GM12878 (cell line): Measurements from ENCODE around the gene YRDC. TPM values are rescaled to one million over a fixed set of nuclear protein-coding genes. Genes with fewer than 3 reads are reported as not detected.
A peak's percentile ranks its signal among the peaks of the same experiment; 100 is the strongest.

ENCODE experiments used
- ATAC-seq: fragments of 200-7000 bp; cut with Tn5 transposase; 3 replicates; pipeline ENCODE4 v1.9.1; 2020; ENCODE audit warnings: mild to moderate bottlenecking, moderate library complexity
- BruUV-seq: library from RNA; stranded (reverse); fragments of 400-500 nt; replicated peaks from 2 replicates; lab custom pipeline; 2021; lab: Mats Ljungman, UMichigan
- CTCF ChIA-PET: fragments of 300-600 bp; sonication (Branson Sonifier 250); formaldehyde crosslinking; extraction: SDS; loops from one replicate; lab custom pipeline; 2021; ENCODE audit warnings: inconsistent platforms; lab: Yijun Ruan, JAX
- POLR2A ChIA-PET: fragments of 350-600 bp; formaldehyde crosslinking; extraction: SDS; loops from one replicate; lab custom pipeline; 2021; ENCODE audit warnings: inconsistent platforms; lab: Charles Lee
- RAD21 ChIA-PET: fragments of 300-600 bp; sonication (Branson Sonifier 250); formaldehyde crosslinking; loops from one replicate; lab custom pipeline; 2023; ENCODE audit warnings: antibody characterized with exemption; ENCODE audit not compliant: unreplicated experiment; lab: Charles Lee
- SMC1A ChIA-PET: fragments of 300-600 bp; sonication (Branson Sonifier 250); formaldehyde crosslinking; loops from one replicate; lab custom pipeline; 2023; ENCODE audit not compliant: unreplicated experiment, uncharacterized antibody; lab: Charles Lee
- DNase-seq: peaks from one replicate; pipeline ENCODE4 v3.0.0-alpha.2; 2011; ENCODE audit warnings: low read depth, low spot score
- FAIRE-seq: peaks from 3 replicates; lab custom pipeline; 2011; peaks lifted over from hg19 to GRCh38; lab: Jason Lieb, UNC
- H2AFZ ChIP-seq: 2 replicates; pipeline ENCODE4 v1.6.0; 2011; ENCODE audit warnings: low read depth, low read length, control low read depth; ENCODE audit not compliant: control insufficient read depth
- H3K27ac ChIP-seq: 2 replicates; pipeline ENCODE4 v1.5.1; 2011; ENCODE audit warnings: control low read depth; ENCODE audit not compliant: control insufficient read depth, insufficient read depth
- H3K27me3 ChIP-seq, 2 experiments: replicated peaks in 1 of 2; 2 replicates each; pipeline versions ENCODE4 v1.6.0 to v1.6.1; 2011; ENCODE audit warnings: low read length in 1 of 2; ENCODE audit not compliant: control insufficient read depth in 2 of 2, insufficient read depth in 2 of 2
- H3K36me3 ChIP-seq, 2 experiments: 2 replicates each; pipeline ENCODE4 v1.5.1; 2011; ENCODE audit warnings: low read length in 1 of 2; ENCODE audit not compliant: control insufficient read depth in 2 of 2, insufficient read depth in 2 of 2
- H3K4me1 ChIP-seq: 2 replicates; pipeline ENCODE4 v1.6.1; 2011; ENCODE audit warnings: mild to moderate bottlenecking, low read length, moderate library complexity, mixed read lengths; ENCODE audit not compliant: control insufficient read depth, insufficient read depth
- H3K4me2 ChIP-seq: 2 replicates; pipeline ENCODE4 v1.6.0; 2011; ENCODE audit warnings: control low read depth; ENCODE audit not compliant: control insufficient read depth, insufficient read depth
- H3K4me3 ChIP-seq: fragments of 200-600 bp; sonication (generic); 2 replicates; pipeline ENCODE4 v1.5.1; 2016
- H3K79me2 ChIP-seq: 2 replicates; pipeline ENCODE4 v1.6.0; 2011; ENCODE audit warnings: low read length; ENCODE audit not compliant: control insufficient read depth, insufficient read depth
- H3K9ac ChIP-seq: 2 replicates; pipeline ENCODE4 v1.8.0; 2011; ENCODE audit warnings: low read length, control low read depth, mixed read lengths; ENCODE audit not compliant: control insufficient read depth, insufficient read depth
- H3K9me3 ChIP-seq: replicated peaks from 3 replicates; pipeline ENCODE4 v1.5.1; 2011; ENCODE audit warnings: mild to moderate bottlenecking, low read length; ENCODE audit not compliant: control insufficient read depth, insufficient read depth
- H4K20me1 ChIP-seq: 2 replicates; pipeline ENCODE4 v1.6.0; 2011; ENCODE audit not compliant: control insufficient read depth, insufficient read depth
- CEBPZ ChIP-seq: fragments of 150-350 bp; IDR thresholded peaks from 2 replicates; pipeline ENCODE4 v1.6.1; 2016; ENCODE audit warnings: low read depth, low read length
- CHD1 ChIP-seq: IDR thresholded peaks from 2 replicates; pipeline ENCODE4 v1.6.1; 2012; ENCODE audit warnings: low read depth, low read length, improper control_type of control experiment
- CHD4 ChIP-seq: fragments of 200-600 bp; sonication (generic); IDR thresholded peaks from 2 replicates; pipeline ENCODE4 v1.6.1; 2016; ENCODE audit warnings: mild to moderate bottlenecking
- EGR1 ChIP-seq, 2 experiments: IDR thresholded peaks; 1 replicate in 1 of 2; 2 replicates in 1 of 2; pipeline ENCODE4 v1.6.1; 2011 to 2012; ENCODE audit warnings: low read depth in 2 of 2, low read length in 2 of 2, borderline replicate concordance in 1 of 2, mild to moderate bottlenecking in 1 of 2, moderate library complexity in 1 of 2
- FOXM1 ChIP-seq: IDR thresholded peaks from 2 replicates; pipeline ENCODE4 v1.6.1; 2012; ENCODE audit warnings: low read depth, mild to moderate bottlenecking, inconsistent platforms, low read length, moderate library complexity
- HDAC6 ChIP-seq: fragments of 200-600 bp; sonication (generic); IDR thresholded peaks from one replicate; pipeline ENCODE4 v1.8.0; 2017; ENCODE audit warnings: antibody characterized with exemption; ENCODE audit not compliant: unreplicated experiment
- LARP7 ChIP-seq: fragments of 450-650 bp; IDR thresholded peaks from 2 replicates; pipeline ENCODE4 v1.6.1; 2017; ENCODE audit warnings: mild to moderate bottlenecking
- MLLT1 ChIP-seq: fragments of 450-650 bp; IDR thresholded peaks from 2 replicates; pipeline ENCODE4 v1.6.1; 2016; ENCODE audit warnings: mild to moderate bottlenecking
- MYB ChIP-seq: fragments of 150-350 bp; IDR thresholded peaks from 2 replicates; pipeline ENCODE4 v1.6.1; 2014; ENCODE audit warnings: mild to moderate bottlenecking, low read depth, low read length, borderline replicate concordance
- PKNOX1 ChIP-seq: fragments of 450-650 bp; IDR thresholded peaks from 2 replicates; pipeline ENCODE4 v1.6.1; 2016; ENCODE audit warnings: mild to moderate bottlenecking
- RB1 ChIP-seq: fragments of 450-650 bp; formaldehyde crosslinking; IDR thresholded peaks from 2 replicates; pipeline ENCODE4 v1.6.1; 2017; ENCODE audit warnings: mild to moderate bottlenecking, borderline replicate concordance
- SIX5 ChIP-seq: IDR thresholded peaks from 2 replicates; pipeline ENCODE4 v1.6.1; 2011; ENCODE audit warnings: mild to moderate bottlenecking, low read depth, low read length, moderate library complexity; ENCODE audit not compliant: severe bottlenecking
- SUZ12 ChIP-seq: fragments of 200-600 bp; sonication (generic); IDR thresholded peaks from one replicate; pipeline ENCODE4 v1.6.1; 2018; ENCODE audit warnings: antibody characterized with exemption, mild to moderate bottlenecking; ENCODE audit not compliant: unreplicated experiment
- ZNF274 ChIP-seq: IDR thresholded peaks from one replicate; pipeline ENCODE4 v1.8.0; 2011; ENCODE audit not compliant: insufficient read length, insufficient read depth
- WGBS: methylation state at CpG from one replicate; pipeline ENCODE4 v1.1.6; 2016; ENCODE audit warnings: low lambda C conversion rate; ENCODE audit not compliant: insufficient replicate concordance, insufficient coverage; ENCODE audit errors: missing lambda C conversion rate; 5-methylcytosine and 5-hydroxymethylcytosine counted together
- in situ Hi-C: fragments of 300-500 bp; cut with MboI; formaldehyde crosslinking; loops from 9 replicates; pipeline ENCODE4 v1.14.3; 2018; ENCODE audit warnings: mixed read lengths
- intact Hi-C: fragments of 100-400 bp; cut with micrococcal nuclease; formaldehyde crosslinking; loops from one replicate; pipeline ENCODE4 v1.14.2; 2022; ENCODE audit not compliant: unreplicated experiment
- polyA plus RNA-seq, 11 experiments: library from polyadenylated mRNA; depleted of rRNA in 4 of 11; unstranded in 6 of 11; stranded (reverse) in 5 of 11; fragments of >200 nt; fragmentation: Nextera tagmentation in 4 of 11; fragmentation: Illumina TruSeq in 1 of 11; extraction: Ambion mirVana in 4 of 11; extraction: Trizol in 1 of 11; gene quantifications; 1 replicate in 1 of 11; 2 replicates in 10 of 11; pipeline versions ENCODE4 v1.2.1 to v1.2.3, GENCODE V29; 2011 to 2016; ENCODE audit warnings: inconsistent platforms in 2 of 11, missing spikeins in 2 of 11, low read depth in 1 of 11
- total RNA-seq, 4 experiments: library from RNA; depleted of rRNA in 3 of 4; stranded (reverse); fragments of >200 nt in 3 of 4; fragmentation: Illumina TruSeq in 1 of 4; extraction: Trizol in 1 of 4; gene quantifications; 2 replicates each; pipeline versions ENCODE4 v1.2.1 to v1.2.3, GENCODE V29; 2013 to 2021

The YRDC gene
- total and polyA plus RNA-seq, 10 of the 15 experiments (the other 5 are each of a cell fraction or from before 2014, with no cell fraction given), result 2.9 to 36.2 (median 19.3) TPM

- TF ChIP-seq SUZ12, result no peak
Observed at GRCh38 chr1:37809942-37810341, 1.9 kb upstream of the YRDC start (continued).

- WGBS, result 12% methylated on average over 31 of the region's 54 CpGs
- ChIA-PET SMC1A (interaction anchor here (0.7 to 2.5 kb wide), 6 partner anchors 9 to 297 kb away, joined by 3 to 9 read pairs (median 4); partner anchors contain the start of gene MTF1), RAD21 (interaction anchor here (0.6 to 2.2 kb wide), 8 partner anchors 12 to 365 kb away, joined by 3 to 19 read pairs (median 4); partner anchors contain the start of gene MTF1), POLR2A (interaction anchor here (0.6 to 2.2 kb wide), 9 partner anchors 10 to 1955 kb away, joined by 3 to 17 read pairs (median 3); partner anchors contain the start of genes CDCA8 and MTF1), CTCF (interaction anchor here (0.8 to 2.9 kb wide), 5 partner anchors 39 to 117 kb away, joined by 3 to 17 read pairs (median 3); partner anchors contain the start of gene MTF1)
- peak overlapping the region; percentile 72 for H2AFZ ChIP-seq
- H3K27ac ChIP-seq, result peak overlapping the region; percentile 67
- H3K9ac ChIP-seq, result peak overlapping the region; percentile 79
- in situ Hi-C loops, result no loop called here
- H4K20me1 ChIP-seq, result no peaks in the 10 kb centered on the region
- intact Hi-C loops, result loop anchor here (1.0 kb wide), 1 partner anchor 116 kb away; the partner anchor contains the start of gene CDCA8
- no peaks in the 10 kb centered on the region for H3K27me3 ChIP-seq
- FAIRE-seq (no peak), ATAC-seq (peak; percentile 82), DNase-seq (no peak)
- no peaks in the 10 kb centered on the region for H3K9me3 ChIP-seq
- peak overlapping the region; percentile 91 for H3K4me3 ChIP-seq
- TSS peak; percentile 78 for BruUV-seq
- peak overlapping the region; percentile 81 for H3K4me2 ChIP-seq
- peaks cover 11% of the 10 kb centered on the region for H3K4me1 ChIP-seq
- H3K79me2 ChIP-seq, result peaks cover 28% of the 10 kb centered on the region
- H3K36me3 ChIP-seq, result peaks cover 14 to 21% of the 10 kb centered on the region in 2 experiments
- TF ChIP-seq FOXM1, result no peak
- TF ChIP-seq ZNF274, result no peak
- peak; percentile 67; the same call in 1 of the 2 replicates for TF ChIP-seq PKNOX1
- no peak for TF ChIP-seq MLLT1
- TF ChIP-seq CEBPZ, result no peak
- no peak for TF ChIP-seq CHD4
- 0 out of 2 replicates have a peak, but pooled peaks have one; percentile 11 for TF ChIP-seq LARP7
- TF ChIP-seq EGR1 (IDR thresholded peaks at IDR 0.05; ENCODE audit: borderline replicate concordance in 1 of 2, low read depth in 2 of 2, low read length in 2 of 2), result peak in 1 of 2 experiments; percentile 1; a peak in 1 of 3 replicates
- TF ChIP-seq MYB, result no peak
- TF ChIP-seq CHD1, result no peak
- TF ChIP-seq RB1, result no peak
- no peak for TF ChIP-seq HDAC6
- TF ChIP-seq SIX5, result no peak
Observed at GRCh38 chr1:37808369-37809319, 636 bp upstream of the YRDC start.
